Hepatocyte (in vitro differentiated cells): ENCODE data around the gene NDUFB10.

Experiments used
- CTCF ChIP-seq: fragments of 200-600 bp; sonication (generic); IDR thresholded peaks from 2 replicates; pipeline ENCODE4 v1.5.1; 2016; ENCODE audit warnings: antibody characterized with exemption, mild to moderate bottlenecking; ENCODE audit not compliant: poor library complexity
- EZH2phosphoT487 ChIP-seq: fragments of 200-600 bp; sonication (generic); IDR thresholded peaks from one replicate; pipeline ENCODE4 v1.6.1; 2018; ENCODE audit warnings: antibody characterized with exemption, mild to moderate bottlenecking, low read depth, moderate library complexity; ENCODE audit not compliant: unreplicated experiment, severe bottlenecking

GRCh38 chr16:1992704-1993317 is 33.5 kb downstream of the NDUFB10 start:
- TF ChIP-seq CTCF = no peak
- TF ChIP-seq EZH2phosphoT487 = no peak
